Measurements from ENCODE around the gene ADA. TPM values are rescaled to one million over a fixed set of nuclear protein-coding genes. Genes with fewer than 3 reads are reported as not detected.

ADA gene
- total and polyA plus RNA-seq, 2 of the 13 experiments (the other 11 are each of a cell fraction or from before 2014, with no cell fraction given) = 2.5 to 11.3 TPM

DNA sequence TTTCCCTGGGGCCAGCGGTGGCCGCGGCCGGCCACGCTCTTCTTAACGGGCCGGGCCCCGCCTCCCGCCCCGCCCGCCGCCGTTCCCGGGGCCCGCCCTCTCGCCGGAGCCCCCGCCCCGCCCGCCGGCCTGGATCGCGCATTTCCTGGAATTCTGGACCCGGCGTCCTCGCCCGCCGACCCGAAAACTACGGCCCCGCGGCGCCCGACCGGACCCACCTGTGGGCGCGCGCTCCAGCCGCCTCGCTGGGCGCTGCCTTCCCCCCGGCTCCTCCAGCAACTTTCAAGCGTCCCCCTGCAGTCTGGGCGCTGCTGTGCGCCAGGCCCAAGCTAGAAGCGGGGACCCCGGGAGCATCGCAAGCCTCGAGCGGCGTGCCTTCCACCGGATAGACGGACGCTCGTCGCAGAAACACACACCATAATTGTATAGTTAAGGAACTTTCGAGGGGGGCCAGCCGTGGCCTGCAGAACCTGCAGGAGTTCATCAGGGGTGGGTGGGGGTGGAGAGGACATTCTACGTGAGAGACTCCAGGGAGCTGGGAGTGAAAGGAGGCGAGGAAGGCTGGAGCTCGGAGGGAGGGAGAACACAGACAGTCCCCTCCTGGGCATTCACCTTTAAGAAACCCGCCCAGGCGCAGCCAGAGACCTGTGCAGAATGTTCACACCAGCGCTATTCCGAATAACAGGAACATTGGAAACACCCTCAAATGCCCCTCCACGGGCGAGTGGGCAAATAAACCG is at the start of gene ADA (continued):
- TF ChIP-seq HNRNPH1 (optimal IDR thresholded peaks at IDR 0.05; ENCODE audit: low read depth, low read length) = no peak
- no peak; the same call in 1 of the 2 replicates for TF ChIP-seq ZNF724P (CRISPR knock-in tag; IDR thresholded peaks at IDR 0.05; ENCODE audit: borderline replicate concordance)
- TF ChIP-seq, protein P1, sequence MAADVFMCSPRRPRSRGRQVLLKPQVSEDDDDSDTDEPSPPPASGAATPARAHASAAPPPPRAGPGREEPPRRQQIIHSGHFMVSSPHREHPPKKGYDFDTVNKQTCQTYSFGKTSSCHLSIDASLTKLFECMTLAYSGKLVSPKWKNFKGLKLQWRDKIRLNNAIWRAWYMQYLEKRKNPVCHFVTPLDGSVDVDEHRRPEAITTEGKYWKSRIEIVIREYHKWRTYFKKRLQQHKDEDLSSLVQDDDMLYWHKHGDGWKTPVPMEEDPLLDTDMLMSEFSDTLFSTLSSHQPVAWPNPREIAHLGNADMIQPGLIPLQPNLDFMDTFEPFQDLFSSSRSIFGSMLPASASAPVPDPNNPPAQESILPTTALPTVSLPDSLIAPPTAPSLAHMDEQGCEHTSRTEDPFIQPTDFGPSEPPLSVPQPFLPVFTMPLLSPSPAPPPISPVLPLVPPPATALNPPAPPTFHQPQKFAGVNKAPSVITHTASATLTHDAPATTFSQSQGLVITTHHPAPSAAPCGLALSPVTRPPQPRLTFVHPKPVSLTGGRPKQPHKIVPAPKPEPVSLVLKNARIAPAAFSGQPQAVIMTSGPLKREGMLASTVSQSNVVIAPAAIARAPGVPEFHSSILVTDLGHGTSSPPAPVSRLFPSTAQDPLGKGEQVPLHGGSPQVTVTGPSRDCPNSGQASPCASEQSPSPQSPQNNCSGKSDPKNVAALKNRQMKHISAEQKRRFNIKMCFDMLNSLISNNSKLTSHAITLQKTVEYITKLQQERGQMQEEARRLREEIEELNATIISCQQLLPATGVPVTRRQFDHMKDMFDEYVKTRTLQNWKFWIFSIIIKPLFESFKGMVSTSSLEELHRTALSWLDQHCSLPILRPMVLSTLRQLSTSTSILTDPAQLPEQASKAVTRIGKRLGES (CRISPR knock-in tag; IDR thresholded peaks at IDR 0.05; ENCODE audit: borderline replicate concordance) = no peak
- TF ChIP-seq, protein P2, sequence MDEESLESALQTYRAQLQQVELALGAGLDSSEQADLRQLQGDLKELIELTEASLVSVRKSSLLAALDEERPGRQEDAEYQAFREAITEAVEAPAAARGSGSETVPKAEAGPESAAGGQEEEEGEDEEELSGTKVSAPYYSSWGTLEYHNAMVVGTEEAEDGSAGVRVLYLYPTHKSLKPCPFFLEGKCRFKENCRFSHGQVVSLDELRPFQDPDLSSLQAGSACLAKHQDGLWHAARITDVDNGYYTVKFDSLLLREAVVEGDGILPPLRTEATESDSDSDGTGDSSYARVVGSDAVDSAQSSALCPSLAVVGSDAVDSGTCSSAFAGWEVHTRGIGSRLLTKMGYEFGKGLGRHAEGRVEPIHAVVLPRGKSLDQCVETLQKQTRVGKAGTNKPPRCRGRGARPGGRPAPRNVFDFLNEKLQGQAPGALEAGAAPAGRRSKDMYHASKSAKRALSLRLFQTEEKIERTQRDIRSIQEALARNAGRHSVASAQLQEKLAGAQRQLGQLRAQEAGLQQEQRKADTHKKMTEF (CRISPR knock-in tag; IDR thresholded peaks at IDR 0.05) = peak; percentile 41; the same call in 1 of the 2 replicates
- TF ChIP-seq PRPF4 (IDR thresholded peaks at IDR 0.05; ENCODE audit: low read depth, low read length, poor library complexity, severe bottlenecking) = no peak
- TF ChIP-seq, protein P3, sequence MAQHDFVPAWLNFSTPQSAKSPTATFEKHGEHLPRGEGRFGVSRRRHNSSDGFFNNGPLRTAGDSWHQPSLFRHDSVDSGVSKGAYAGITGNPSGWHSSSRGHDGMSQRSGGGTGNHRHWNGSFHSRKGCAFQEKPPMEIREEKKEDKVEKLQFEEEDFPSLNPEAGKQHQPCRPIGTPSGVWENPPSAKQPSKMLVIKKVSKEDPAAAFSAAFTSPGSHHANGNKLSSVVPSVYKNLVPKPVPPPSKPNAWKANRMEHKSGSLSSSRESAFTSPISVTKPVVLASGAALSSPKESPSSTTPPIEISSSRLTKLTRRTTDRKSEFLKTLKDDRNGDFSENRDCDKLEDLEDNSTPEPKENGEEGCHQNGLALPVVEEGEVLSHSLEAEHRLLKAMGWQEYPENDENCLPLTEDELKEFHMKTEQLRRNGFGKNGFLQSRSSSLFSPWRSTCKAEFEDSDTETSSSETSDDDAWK (CRISPR knock-in tag; IDR thresholded peaks at IDR 0.05) = no peak
- no peak for TF ChIP-seq ZNF138 (CRISPR knock-in tag; IDR thresholded peaks at IDR 0.05; ENCODE audit: low read depth)
- TF ChIP-seq ZNF124 (CRISPR knock-in tag; IDR thresholded peaks at IDR 0.05) = 0 out of 2 replicates have a peak, but pooled peaks have one; percentile 29
- TF ChIP-seq PCBP1 (IDR thresholded peaks at IDR 0.05; ENCODE audit: borderline replicate concordance, low read depth, low read length) = no peak
- TF ChIP-seq, protein P4, sequence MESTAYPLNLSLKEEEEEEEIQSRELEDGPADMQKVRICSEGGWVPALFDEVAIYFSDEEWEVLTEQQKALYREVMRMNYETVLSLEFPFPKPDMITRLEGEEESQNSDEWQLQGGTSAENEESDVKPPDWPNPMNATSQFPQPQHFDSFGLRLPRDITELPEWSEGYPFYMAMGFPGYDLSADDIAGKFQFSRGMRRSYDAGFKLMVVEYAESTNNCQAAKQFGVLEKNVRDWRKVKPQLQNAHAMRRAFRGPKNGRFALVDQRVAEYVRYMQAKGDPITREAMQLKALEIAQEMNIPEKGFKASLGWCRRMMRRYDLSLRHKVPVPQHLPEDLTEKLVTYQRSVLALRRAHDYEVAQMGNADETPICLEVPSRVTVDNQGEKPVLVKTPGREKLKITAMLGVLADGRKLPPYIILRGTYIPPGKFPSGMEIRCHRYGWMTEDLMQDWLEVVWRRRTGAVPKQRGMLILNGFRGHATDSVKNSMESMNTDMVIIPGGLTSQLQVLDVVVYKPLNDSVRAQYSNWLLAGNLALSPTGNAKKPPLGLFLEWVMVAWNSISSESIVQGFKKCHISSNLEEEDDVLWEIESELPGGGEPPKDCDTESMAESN (CRISPR knock-in tag; conservative IDR thresholded peaks at IDR 0.05) = peak; percentile 51
- TF ChIP-seq KAT2B (IDR thresholded peaks at IDR 0.05; ENCODE audit: borderline replicate concordance, low read depth, low read length) = no peak
- TF ChIP-seq NCOR1 (IDR thresholded peaks at IDR 0.05; ENCODE audit: borderline replicate concordance, low read length) = no peak
- TF ChIP-seq, protein P5, sequence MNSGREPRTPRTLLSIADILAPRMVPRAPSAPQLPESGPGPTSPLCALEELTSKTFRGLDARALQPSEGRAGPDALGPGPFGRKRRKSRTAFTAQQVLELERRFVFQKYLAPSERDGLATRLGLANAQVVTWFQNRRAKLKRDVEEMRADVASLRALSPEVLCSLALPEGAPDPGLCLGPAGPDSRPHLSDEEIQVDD (CRISPR knock-in tag; IDR thresholded peaks at IDR 0.05; ENCODE audit: borderline replicate concordance) = no peak
- TF ChIP-seq ONECUT2 (CRISPR knock-in tag; IDR thresholded peaks at IDR 0.05) = no peak
- TF ChIP-seq SP4 (CRISPR knock-in tag; IDR thresholded peaks at IDR 0.05) = no peak; the same call in none of the 2 replicates
- TF ChIP-seq GABPB1 (CRISPR knock-in tag; IDR thresholded peaks at IDR 0.05) = peak; percentile 73; the same call in 1 of the 2 replicates
- TF ChIP-seq JUNB (CRISPR knock-in tag; IDR thresholded peaks at IDR 0.05; ENCODE audit: borderline replicate concordance) = no peak
- TF ChIP-seq ZNF674 (CRISPR knock-in tag; IDR thresholded peaks at IDR 0.05; ENCODE audit: low read depth) = no peak
- TF ChIP-seq HOXD1 (CRISPR knock-in tag; IDR thresholded peaks at IDR 0.05) = 0 out of 2 replicates have a peak, but pooled peaks have one; percentile 22
- no peak for TF ChIP-seq ZNF614 (CRISPR knock-in tag; IDR thresholded peaks at IDR 0.05; ENCODE audit: borderline replicate concordance)
- TF ChIP-seq ATF7-NPFF (CRISPR knock-in tag; IDR thresholded peaks at IDR 0.05; ENCODE audit: low read depth) = no peak
- no peak for TF ChIP-seq ZNF256 (CRISPR knock-in tag; conservative IDR thresholded peaks at IDR 0.05)

Data from HepG2 (cell line).